Prostate gland (tissue), 2 donors: ENCODE measurements around the gene TRIO.

ENCODE experiments used
- CTCF ChIP-seq, 4 experiments: fragments of 200-600 bp in 2 of 4; fragments of 450-650 bp in 2 of 4; sonication (generic) in 2 of 4; IDR thresholded peaks; 1 replicate in 3 of 4; 2 replicates in 1 of 4; pipeline ENCODE4 v1.5.1; 2016 to 2019; ENCODE audit warnings: antibody characterized with exemption in 4 of 4, mild to moderate bottlenecking in 2 of 4, moderate library complexity in 2 of 4
- POLR2A ChIP-seq: fragments of 450-650 bp; IDR thresholded peaks from one replicate; pipeline ENCODE4 v1.6.1; 2016; ENCODE audit warnings: antibody characterized with exemption, mild to moderate bottlenecking
- POLR2AphosphoS5 ChIP-seq: sonication (generic); formaldehyde crosslinking; IDR thresholded peaks from one replicate; pipeline ENCODE4 v1.6.1; 2017; ENCODE audit warnings: antibody characterized with exemption

DNA sequence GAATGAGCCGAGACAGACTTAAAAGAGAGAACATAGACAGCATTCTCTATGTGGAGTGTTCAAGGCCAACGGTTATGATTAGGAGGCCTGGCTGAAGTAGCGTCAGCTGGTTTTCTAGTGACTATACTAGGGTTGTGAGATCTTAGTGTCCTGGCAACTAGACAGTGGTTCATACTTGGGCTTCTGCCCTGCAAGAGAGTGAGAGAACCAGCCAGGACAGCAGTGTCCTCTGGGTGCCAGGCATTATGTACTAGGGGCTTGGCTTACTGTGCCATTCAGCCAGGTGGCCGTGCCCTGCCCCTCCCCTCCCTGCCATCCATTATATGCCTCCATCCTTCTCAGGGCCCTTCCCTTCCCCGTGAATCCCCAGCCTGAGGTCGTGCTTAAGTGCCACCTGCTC, 56.8 kb downstream of the TRIO start:
- TF ChIP-seq CTCF (IDR thresholded peaks at IDR 0.05) = no peak
- no peak for TF ChIP-seq POLR2AphosphoS5
- no peak for TF ChIP-seq POLR2A
